GM12878 (cell line): Measurements from ENCODE around the gene TMEM252. TPM values are rescaled to one million over a fixed set of nuclear protein-coding genes. Genes with fewer than 3 reads are reported as not detected.

Source experiments
- CBX3 ChIP-seq: fragments of 200-600 bp; sonication (generic); IDR thresholded peaks from 2 replicates; pipeline ENCODE4 v1.6.1; 2016; ENCODE audit warnings: low read depth, borderline replicate concordance
- ESRRA ChIP-seq: IDR thresholded peaks from 2 replicates; pipeline ENCODE4 v1.6.1; 2012; ENCODE audit warnings: mild to moderate bottlenecking, low read length, improper control_type of control experiment
- ETV6 ChIP-seq, 2 experiments: fragments of 450-650 bp in 1 of 2; IDR thresholded peaks in 1 of 2; conservative IDR thresholded peaks in 1 of 2; 2 replicates each; pipeline ENCODE4 v1.6.1; 2014; ENCODE audit warnings: antibody characterized with exemption in 1 of 2, borderline replicate concordance in 1 of 2, low read depth in 1 of 2, mild to moderate bottlenecking in 1 of 2, moderate library complexity in 1 of 2
- IRF4 ChIP-seq: IDR thresholded peaks from 2 replicates; pipeline ENCODE4 v1.6.1; 2011; ENCODE audit warnings: low read depth, low read length
- POU2F2 ChIP-seq: IDR thresholded peaks from 3 replicates; pipeline ENCODE4 v1.6.1; 2011; ENCODE audit warnings: low read depth, mild to moderate bottlenecking, low read length, borderline replicate concordance
- PRDM15 ChIP-seq: fragments of 450-650 bp; formaldehyde crosslinking; IDR thresholded peaks from 2 replicates; pipeline ENCODE4 v1.4.0; 2020; ENCODE audit warnings: mild to moderate bottlenecking, moderate library complexity
- SIN3A ChIP-seq: IDR thresholded peaks from 2 replicates; pipeline ENCODE4 v1.6.1; 2012; ENCODE audit warnings: low read depth, low read length, improper control_type of control experiment
- SMAD1 ChIP-seq: fragments of 450-650 bp; IDR thresholded peaks from 2 replicates; pipeline ENCODE4 v1.6.1; 2018; ENCODE audit warnings: mild to moderate bottlenecking, low read depth; ENCODE audit not compliant: partially characterized antibody
- SMARCA5 ChIP-seq: fragments of 450-650 bp; IDR thresholded peaks from 2 replicates; pipeline ENCODE4 v1.6.1; 2017; ENCODE audit warnings: mild to moderate bottlenecking
- SUPT20H ChIP-seq: IDR thresholded peaks from 2 replicates; pipeline ENCODE4 v1.6.1; 2011; ENCODE audit warnings: low read depth, mild to moderate bottlenecking, low read length, moderate library complexity, borderline replicate concordance; ENCODE audit not compliant: control insufficient read depth
- TAF1 ChIP-seq: IDR thresholded peaks from 2 replicates; pipeline ENCODE4 v1.6.1; 2011; ENCODE audit warnings: mild to moderate bottlenecking, low read depth, low read length, borderline replicate concordance
- polyA plus RNA-seq, 11 experiments: library from polyadenylated mRNA; depleted of rRNA in 4 of 11; unstranded in 6 of 11; stranded (reverse) in 5 of 11; fragments of >200 nt; fragmentation: Nextera tagmentation in 4 of 11; fragmentation: Illumina TruSeq in 1 of 11; extraction: Ambion mirVana in 4 of 11; extraction: Trizol in 1 of 11; gene quantifications; 1 replicate in 1 of 11; 2 replicates in 10 of 11; pipeline versions ENCODE4 v1.2.1 to v1.2.3, GENCODE V29; 2011 to 2016; ENCODE audit warnings: inconsistent platforms in 2 of 11, missing spikeins in 2 of 11, low read depth in 1 of 11
- total RNA-seq, 4 experiments: library from RNA; depleted of rRNA in 3 of 4; stranded (reverse); fragments of >200 nt in 3 of 4; fragmentation: Illumina TruSeq in 1 of 4; extraction: Trizol in 1 of 4; gene quantifications; 2 replicates each; pipeline versions ENCODE4 v1.2.1 to v1.2.3, GENCODE V29; 2013 to 2021
- TF ChIP-seq, protein P1 (sequence below): IDR thresholded peaks from 2 replicates; pipeline ENCODE4 v1.6.1; 2012; ENCODE audit warnings: improper control_type of control experiment, low read depth, low read length; ENCODE audit not compliant: insufficient replicate concordance
- TF ChIP-seq, protein P2 (sequence below): fragments of 450-650 bp; IDR thresholded peaks from 2 replicates; pipeline ENCODE4 v1.6.1; 2017; ENCODE audit warnings: low read depth, mild to moderate bottlenecking, moderate library complexity
- TF ChIP-seq, protein P3 (sequence below): fragments of 450-650 bp; formaldehyde crosslinking; IDR thresholded peaks from 2 replicates; pipeline ENCODE4 v1.5.0; 2022; ENCODE audit warnings: mild to moderate bottlenecking, missing genetic modification characterization

Gene TMEM252
- total and polyA plus RNA-seq, 10 of the 15 experiments (the other 5 are each of a cell fraction or from before 2014, with no cell fraction given): not detected

DNA sequence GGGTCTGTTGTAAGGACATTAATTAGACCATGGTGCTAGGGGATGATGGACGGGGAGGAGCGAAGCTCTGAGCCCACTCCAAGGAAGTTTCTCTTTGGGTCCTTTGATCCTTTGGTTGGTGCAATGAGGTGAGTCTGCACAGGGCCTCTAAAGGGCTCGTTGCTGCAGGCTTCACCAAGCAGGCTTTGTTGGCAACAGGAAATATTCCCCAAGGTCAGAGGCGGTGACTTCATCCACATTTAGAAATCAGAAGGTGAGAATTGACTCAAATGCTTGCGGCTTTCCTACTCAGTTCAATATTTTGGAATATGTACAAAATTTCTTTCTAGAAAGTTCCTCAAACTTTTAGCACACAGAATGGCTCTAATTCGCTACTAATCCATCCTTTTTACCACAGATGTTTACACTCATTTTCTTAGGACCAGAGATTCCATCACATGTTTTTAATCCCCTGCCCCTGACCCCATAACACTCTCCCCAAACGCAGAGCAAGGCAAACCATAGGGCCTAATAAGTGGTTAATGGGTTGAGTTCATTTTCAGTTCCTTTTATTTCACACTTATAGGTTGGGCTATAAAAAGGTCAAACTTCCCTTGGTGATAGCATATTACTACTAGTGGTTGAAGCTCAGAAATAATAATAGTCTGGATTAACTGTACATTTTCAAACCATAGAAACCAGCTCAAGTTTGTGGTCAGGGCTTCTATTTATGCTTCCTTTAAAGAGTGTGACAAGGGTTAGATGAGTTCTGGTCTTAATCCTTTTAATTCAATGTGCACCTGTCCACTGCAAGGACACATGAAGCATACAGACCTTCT lies 37.3 kb upstream of the TMEM252 start (continued):
- TF ChIP-seq, protein P1, sequence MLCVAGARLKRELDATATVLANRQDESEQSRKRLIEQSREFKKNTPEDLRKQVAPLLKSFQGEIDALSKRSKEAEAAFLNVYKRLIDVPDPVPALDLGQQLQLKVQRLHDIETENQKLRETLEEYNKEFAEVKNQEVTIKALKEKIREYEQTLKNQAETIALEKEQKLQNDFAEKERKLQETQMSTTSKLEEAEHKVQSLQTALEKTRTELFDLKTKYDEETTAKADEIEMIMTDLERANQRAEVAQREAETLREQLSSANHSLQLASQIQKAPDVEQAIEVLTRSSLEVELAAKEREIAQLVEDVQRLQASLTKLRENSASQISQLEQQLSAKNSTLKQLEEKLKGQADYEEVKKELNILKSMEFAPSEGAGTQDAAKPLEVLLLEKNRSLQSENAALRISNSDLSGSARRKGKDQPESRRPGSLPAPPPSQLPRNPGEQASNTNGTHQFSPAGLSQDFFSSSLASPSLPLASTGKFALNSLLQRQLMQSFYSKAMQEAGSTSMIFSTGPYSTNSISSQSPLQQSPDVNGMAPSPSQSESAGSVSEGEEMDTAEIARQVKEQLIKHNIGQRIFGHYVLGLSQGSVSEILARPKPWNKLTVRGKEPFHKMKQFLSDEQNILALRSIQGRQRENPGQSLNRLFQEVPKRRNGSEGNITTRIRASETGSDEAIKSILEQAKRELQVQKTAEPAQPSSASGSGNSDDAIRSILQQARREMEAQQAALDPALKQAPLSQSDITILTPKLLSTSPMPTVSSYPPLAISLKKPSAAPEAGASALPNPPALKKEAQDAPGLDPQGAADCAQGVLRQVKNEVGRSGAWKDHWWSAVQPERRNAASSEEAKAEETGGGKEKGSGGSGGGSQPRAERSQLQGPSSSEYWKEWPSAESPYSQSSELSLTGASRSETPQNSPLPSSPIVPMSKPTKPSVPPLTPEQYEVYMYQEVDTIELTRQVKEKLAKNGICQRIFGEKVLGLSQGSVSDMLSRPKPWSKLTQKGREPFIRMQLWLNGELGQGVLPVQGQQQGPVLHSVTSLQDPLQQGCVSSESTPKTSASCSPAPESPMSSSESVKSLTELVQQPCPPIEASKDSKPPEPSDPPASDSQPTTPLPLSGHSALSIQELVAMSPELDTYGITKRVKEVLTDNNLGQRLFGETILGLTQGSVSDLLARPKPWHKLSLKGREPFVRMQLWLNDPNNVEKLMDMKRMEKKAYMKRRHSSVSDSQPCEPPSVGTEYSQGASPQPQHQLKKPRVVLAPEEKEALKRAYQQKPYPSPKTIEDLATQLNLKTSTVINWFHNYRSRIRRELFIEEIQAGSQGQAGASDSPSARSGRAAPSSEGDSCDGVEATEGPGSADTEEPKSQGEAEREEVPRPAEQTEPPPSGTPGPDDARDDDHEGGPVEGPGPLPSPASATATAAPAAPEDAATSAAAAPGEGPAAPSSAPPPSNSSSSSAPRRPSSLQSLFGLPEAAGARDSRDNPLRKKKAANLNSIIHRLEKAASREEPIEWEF: peak; percentile 60
- TF ChIP-seq SUPT20H (no peak), ETV6 (conservative IDR thresholded peaks at IDR 0.05 in 1 of 2, IDR thresholded peaks at IDR 0.05 in 1 of 2; ENCODE audit: borderline replicate concordance in 1 of 2, low read depth in 1 of 2) (peak in 1 of 2 experiments; percentile 29; a peak in 1 of 4 replicates), TAF1 (no peak), ESRRA (peak; percentile 20; the same call in 1 of the 2 replicates), SIN3A (no peak), SMARCA5 (no peak), CBX3 (no peak), SMAD1 (no peak), IRF4 (peak; percentile 49; the same call in 1 of the 2 replicates), POU2F2 (no peak), PRDM15 (CRISPR knock-in tag) (no peak)
- TF ChIP-seq, protein P2, sequence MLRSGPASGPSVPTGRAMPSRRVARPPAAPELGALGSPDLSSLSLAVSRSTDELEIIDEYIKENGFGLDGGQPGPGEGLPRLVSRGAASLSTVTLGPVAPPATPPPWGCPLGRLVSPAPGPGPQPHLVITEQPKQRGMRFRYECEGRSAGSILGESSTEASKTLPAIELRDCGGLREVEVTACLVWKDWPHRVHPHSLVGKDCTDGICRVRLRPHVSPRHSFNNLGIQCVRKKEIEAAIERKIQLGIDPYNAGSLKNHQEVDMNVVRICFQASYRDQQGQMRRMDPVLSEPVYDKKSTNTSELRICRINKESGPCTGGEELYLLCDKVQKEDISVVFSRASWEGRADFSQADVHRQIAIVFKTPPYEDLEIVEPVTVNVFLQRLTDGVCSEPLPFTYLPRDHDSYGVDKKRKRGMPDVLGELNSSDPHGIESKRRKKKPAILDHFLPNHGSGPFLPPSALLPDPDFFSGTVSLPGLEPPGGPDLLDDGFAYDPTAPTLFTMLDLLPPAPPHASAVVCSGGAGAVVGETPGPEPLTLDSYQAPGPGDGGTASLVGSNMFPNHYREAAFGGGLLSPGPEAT: peak; percentile 60; the same call in 1 of the 2 replicates
- TF ChIP-seq, protein P3, sequence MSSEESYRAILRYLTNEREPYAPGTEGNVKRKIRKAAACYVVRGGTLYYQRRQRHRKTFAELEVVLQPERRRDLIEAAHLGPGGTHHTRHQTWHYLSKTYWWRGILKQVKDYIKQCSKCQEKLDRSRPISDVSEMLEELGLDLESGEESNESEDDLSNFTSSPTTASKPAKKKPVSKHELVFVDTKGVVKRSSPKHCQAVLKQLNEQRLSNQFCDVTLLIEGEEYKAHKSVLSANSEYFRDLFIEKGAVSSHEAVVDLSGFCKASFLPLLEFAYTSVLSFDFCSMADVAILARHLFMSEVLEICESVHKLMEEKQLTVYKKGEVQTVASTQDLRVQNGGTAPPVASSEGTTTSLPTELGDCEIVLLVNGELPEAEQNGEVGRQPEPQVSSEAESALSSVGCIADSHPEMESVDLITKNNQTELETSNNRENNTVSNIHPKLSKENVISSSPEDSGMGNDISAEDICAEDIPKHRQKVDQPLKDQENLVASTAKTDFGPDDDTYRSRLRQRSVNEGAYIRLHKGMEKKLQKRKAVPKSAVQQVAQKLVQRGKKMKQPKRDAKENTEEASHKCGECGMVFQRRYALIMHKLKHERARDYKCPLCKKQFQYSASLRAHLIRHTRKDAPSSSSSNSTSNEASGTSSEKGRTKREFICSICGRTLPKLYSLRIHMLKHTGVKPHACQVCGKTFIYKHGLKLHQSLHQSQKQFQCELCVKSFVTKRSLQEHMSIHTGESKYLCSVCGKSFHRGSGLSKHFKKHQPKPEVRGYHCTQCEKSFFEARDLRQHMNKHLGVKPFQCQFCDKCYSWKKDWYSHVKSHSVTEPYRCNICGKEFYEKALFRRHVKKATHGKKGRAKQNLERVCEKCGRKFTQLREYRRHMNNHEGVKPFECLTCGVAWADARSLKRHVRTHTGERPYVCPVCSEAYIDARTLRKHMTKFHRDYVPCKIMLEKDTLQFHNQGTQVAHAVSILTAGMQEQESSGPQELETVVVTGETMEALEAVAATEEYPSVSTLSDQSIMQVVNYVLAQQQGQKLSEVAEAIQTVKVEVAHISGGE: no peak
